ENCODE measurements around the gene SENP6. TPM values are rescaled to one million over a fixed set of nuclear protein-coding genes. Genes with fewer than 3 reads are reported as not detected.

The SENP6 gene
- total and polyA plus RNA-seq, 7 experiments from 2014 or later, result 51.7 to 132 (median 106) TPM

DNA sequence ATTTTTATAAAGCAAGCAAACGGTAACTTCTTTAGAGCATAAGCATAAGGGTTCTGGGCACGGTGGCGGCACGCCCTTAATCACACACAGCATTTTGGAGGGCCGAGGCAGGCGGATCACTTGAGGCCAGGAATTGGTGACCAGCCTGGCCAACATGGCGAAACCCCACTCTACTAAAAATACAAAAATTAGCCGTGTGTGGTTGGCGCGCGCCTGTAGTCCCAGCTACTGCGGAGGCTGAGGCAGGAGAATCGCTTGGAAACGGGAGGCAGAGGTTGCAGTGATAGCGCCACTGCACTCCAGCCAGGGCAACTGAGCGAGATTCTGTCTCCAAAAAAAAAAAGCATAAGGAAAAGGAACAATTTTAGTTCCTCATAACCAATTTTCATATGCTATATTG is 2.6 kb downstream of the SENP6 start:
- POLR2A ChIA-PET, result no interaction called here
- ATAC-seq, result no peak
- Mint-ChIP-seq H3K36me3 (peaks cover 0 to 21% (median 3%) of the 10 kb centered on the region in 5 donors), H3K4me3 (peak overlapping the region; percentile 78 to 100 (median 99)), H3K9me3 (no peaks in the 10 kb centered on the region), H3K4me1 (peaks cover 56 to 87% (median 76%) of the 10 kb centered on the region in 7 donors), H3K27me3 (no peaks in the 10 kb centered on the region), H3K27ac (peak overlapping the region in 6 of 9 donors; percentile 27 to 99 (median 98))
- CTCF ChIA-PET, result no interaction called here
- no peaks in the 10 kb centered on the region for H3K27me3 ChIP-seq (ENCODE audit: control insufficient read depth in 2 of 2, insufficient read depth in 2 of 2, low read length in 2 of 2)
- no peak for DNase-seq
- H3K27ac ChIP-seq (ENCODE audit: low read depth, low read length), result no peak overlapping the region
- intact Hi-C loops (cut with micrococcal nuclease), result loop anchor here (5.0 kb wide), 2 partner anchors 77 to 1952 kb away; partner anchors contain the start of gene SLC17A5 (in 1 of the 2)
- H3K9me3 ChIP-seq (ENCODE audit: control insufficient read depth in 2 of 3, low read length in 3 of 3), result no peaks in the 10 kb centered on the region
- H3K4me1 ChIP-seq (ENCODE audit: control insufficient read depth in 2 of 2, insufficient read depth in 2 of 2, low read length in 2 of 2), result peaks cover 30 to 55% of the 10 kb centered on the region in 2 donors
- peaks cover 0 to 10% (median 0%) of the 10 kb centered on the region in 3 experiments for H3K36me3 ChIP-seq (ENCODE audit: control insufficient read depth in 2 of 3, insufficient read depth in 3 of 3, low read length in 3 of 3)
- H3K4me3 ChIP-seq (ENCODE audit: low read length), result no peak overlapping the region

DNA sequence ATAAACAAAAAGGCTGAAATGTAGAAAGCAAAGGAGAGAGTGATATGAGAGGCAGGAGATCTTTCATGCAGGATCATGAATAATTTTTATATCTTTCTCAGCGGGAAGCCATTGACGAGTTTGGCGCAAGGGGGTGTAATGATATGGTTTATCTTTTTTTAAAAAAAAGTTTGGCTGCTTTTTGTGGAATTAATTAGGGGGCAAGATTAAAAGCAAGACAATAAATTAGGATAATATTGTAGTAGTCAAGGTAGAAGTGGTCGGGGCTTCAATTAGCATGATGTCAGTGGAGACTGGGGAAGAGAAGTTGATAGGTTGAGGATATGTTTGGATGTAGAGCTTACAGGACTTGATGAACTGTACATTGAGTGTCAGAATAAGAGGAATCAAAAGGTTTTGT is 4.0 kb downstream of the SENP6 start:
- intact Hi-C loops (cut with micrococcal nuclease), result no loop called here
- H3K27ac Mint-ChIP-seq, result peak overlapping the region in 7 of 9 donors; percentile 4 to 35 (median 21)
- H3K36me3 ChIP-seq (ENCODE audit: control insufficient read depth in 2 of 3, insufficient read depth in 3 of 3, low read length in 3 of 3), result peaks cover 0 to 10% (median 0%) of the 10 kb centered on the region in 3 experiments
- peaks cover 61 to 90% (median 80%) of the 10 kb centered on the region in 7 donors for H3K4me1 Mint-ChIP-seq
- ChIA-PET POLR2A (interaction anchor here (1.0 kb wide), 1 partner anchor 322 kb away, joined by 3 read pairs; no protein-coding TSS in a partner anchor), CTCF (no interaction called here)
- no peak for DNase-seq
- ATAC-seq, result no peak
- H3K27me3 ChIP-seq (ENCODE audit: control insufficient read depth in 2 of 2, insufficient read depth in 2 of 2, low read length in 2 of 2), result no peaks in the 10 kb centered on the region
- H3K4me1 ChIP-seq (ENCODE audit: control insufficient read depth in 2 of 2, insufficient read depth in 2 of 2, low read length in 2 of 2), result peaks cover 30 to 62% of the 10 kb centered on the region in 2 donors
- peaks cover 0 to 23% (median 3%) of the 10 kb centered on the region in 5 donors for H3K36me3 Mint-ChIP-seq
- peak overlapping the region in 9 of 10 donors; percentile 4 to 99 (median 42) for H3K4me3 Mint-ChIP-seq
- H3K4me3 ChIP-seq (ENCODE audit: low read length), result no peak overlapping the region
- H3K27ac ChIP-seq (ENCODE audit: low read depth, low read length), result no peak overlapping the region
- H3K9me3 Mint-ChIP-seq, result no peaks in the 10 kb centered on the region
- H3K9me3 ChIP-seq (ENCODE audit: control insufficient read depth in 2 of 3, low read length in 3 of 3), result no peaks in the 10 kb centered on the region
- H3K27me3 Mint-ChIP-seq, result no peaks in the 10 kb centered on the region

GRCh38 chr6:75608304-75608703 is 6.6 kb downstream of the SENP6 start:
- CTCF ChIA-PET, result no interaction called here

DNA sequence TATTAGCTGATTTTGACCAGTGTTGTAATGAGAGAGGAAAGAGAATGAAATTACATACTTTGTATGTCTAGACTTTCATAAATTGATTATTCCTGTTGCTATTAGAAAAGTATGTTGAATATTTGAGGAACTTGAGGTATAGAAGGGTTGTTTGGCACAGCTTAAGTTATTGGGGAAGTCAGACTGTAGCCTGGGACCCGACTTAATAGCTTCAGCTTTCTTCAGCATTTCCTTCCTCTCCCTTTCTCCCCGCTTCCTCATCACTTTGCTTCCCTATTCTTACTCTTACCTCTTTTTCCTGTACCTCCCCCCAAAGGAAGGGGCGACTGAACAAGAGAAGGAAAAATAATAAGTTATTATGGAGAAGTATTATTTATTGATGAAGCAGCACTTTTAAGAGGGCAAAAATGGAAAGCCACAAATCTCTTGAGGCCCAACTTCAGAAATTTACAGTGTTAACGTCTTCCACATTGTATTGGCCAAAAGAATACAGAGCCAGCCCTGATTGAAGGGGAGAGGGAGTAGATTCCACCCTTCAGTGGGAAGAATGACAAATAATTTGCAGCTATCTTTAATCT is 7.4 kb downstream of the SENP6 start:
- peaks cover 80 to 100% (median 93%) of the 10 kb centered on the region in 7 donors for H3K4me1 Mint-ChIP-seq
- no peak for DNase-seq
- no peaks in the 10 kb centered on the region for H3K27me3 Mint-ChIP-seq
- peak overlapping the region in 8 of 10 donors; percentile 5 to 78 (median 45) for H3K4me3 Mint-ChIP-seq
- no peaks in the 10 kb centered on the region for H3K9me3 Mint-ChIP-seq
- H3K36me3 ChIP-seq (ENCODE audit: control insufficient read depth in 2 of 3, insufficient read depth in 3 of 3, low read length in 3 of 3), result no peaks in the 10 kb centered on the region
- no peak overlapping the region for H3K27ac ChIP-seq (ENCODE audit: low read depth, low read length)
- H3K27me3 ChIP-seq (ENCODE audit: control insufficient read depth in 2 of 2, insufficient read depth in 2 of 2, low read length in 2 of 2), result no peaks in the 10 kb centered on the region
- no peak overlapping the region for H3K4me3 ChIP-seq (ENCODE audit: low read length)
- POLR2A ChIA-PET, result interaction anchor here (1.1 kb wide), 1 partner anchor 11 kb away, joined by 4 read pairs; no protein-coding TSS in a partner anchor
- CTCF ChIA-PET, result no interaction called here
- H3K9me3 ChIP-seq (ENCODE audit: control insufficient read depth in 2 of 3, low read length in 3 of 3), result no peaks in the 10 kb centered on the region
- H3K4me1 ChIP-seq (ENCODE audit: control insufficient read depth in 2 of 2, insufficient read depth in 2 of 2, low read length in 2 of 2), result peaks cover 35 to 81% of the 10 kb centered on the region in 2 donors
- H3K36me3 Mint-ChIP-seq, result peaks cover 0 to 17% (median 0%) of the 10 kb centered on the region in 5 donors
- intact Hi-C loops (cut with micrococcal nuclease), result no loop called here
- peak overlapping the region in 8 of 9 donors; percentile 18 to 79 (median 43) for H3K27ac Mint-ChIP-seq
- ATAC-seq, result peak; percentile 56

More at GRCh38 chr6:75608304-75608703, 6.6 kb downstream of the SENP6 start:
- Histone ChIP-seq H3K4me3 (ENCODE audit: low read length) (no peak overlapping the region), H3K9me3 (ENCODE audit: control insufficient read depth in 2 of 3, low read length in 3 of 3) (no peaks in the 10 kb centered on the region), H3K27me3 (ENCODE audit: control insufficient read depth in 2 of 2, insufficient read depth in 2 of 2, low read length in 2 of 2) (no peaks in the 10 kb centered on the region), H3K27ac (ENCODE audit: low read depth, low read length) (no peak overlapping the region), H3K36me3 (ENCODE audit: control insufficient read depth in 2 of 3, insufficient read depth in 3 of 3, low read length in 3 of 3) (no peaks in the 10 kb centered on the region), H3K4me1 (ENCODE audit: control insufficient read depth in 2 of 2, insufficient read depth in 2 of 2, low read length in 2 of 2) (peaks cover 40 to 81% of the 10 kb centered on the region in 2 donors)
- no peaks in the 10 kb centered on the region for H3K9me3 Mint-ChIP-seq
- POLR2A ChIA-PET, result no interaction called here
- peak overlapping the region in 7 of 9 donors; percentile 18 to 81 (median 48) for H3K27ac Mint-ChIP-seq
- H3K36me3 Mint-ChIP-seq, result peaks cover 0 to 18% (median 0%) of the 10 kb centered on the region in 5 donors
- H3K4me1 Mint-ChIP-seq, result peaks cover 80 to 100% (median 93%) of the 10 kb centered on the region in 7 donors
- intact Hi-C loops (cut with micrococcal nuclease), result no loop called here
- no peaks in the 10 kb centered on the region for H3K27me3 Mint-ChIP-seq
- DNase-seq (no peak), ATAC-seq (no peak)
- H3K4me3 Mint-ChIP-seq, result peak overlapping the region in 9 of 10 donors; percentile 21 to 80 (median 68)

DNA sequence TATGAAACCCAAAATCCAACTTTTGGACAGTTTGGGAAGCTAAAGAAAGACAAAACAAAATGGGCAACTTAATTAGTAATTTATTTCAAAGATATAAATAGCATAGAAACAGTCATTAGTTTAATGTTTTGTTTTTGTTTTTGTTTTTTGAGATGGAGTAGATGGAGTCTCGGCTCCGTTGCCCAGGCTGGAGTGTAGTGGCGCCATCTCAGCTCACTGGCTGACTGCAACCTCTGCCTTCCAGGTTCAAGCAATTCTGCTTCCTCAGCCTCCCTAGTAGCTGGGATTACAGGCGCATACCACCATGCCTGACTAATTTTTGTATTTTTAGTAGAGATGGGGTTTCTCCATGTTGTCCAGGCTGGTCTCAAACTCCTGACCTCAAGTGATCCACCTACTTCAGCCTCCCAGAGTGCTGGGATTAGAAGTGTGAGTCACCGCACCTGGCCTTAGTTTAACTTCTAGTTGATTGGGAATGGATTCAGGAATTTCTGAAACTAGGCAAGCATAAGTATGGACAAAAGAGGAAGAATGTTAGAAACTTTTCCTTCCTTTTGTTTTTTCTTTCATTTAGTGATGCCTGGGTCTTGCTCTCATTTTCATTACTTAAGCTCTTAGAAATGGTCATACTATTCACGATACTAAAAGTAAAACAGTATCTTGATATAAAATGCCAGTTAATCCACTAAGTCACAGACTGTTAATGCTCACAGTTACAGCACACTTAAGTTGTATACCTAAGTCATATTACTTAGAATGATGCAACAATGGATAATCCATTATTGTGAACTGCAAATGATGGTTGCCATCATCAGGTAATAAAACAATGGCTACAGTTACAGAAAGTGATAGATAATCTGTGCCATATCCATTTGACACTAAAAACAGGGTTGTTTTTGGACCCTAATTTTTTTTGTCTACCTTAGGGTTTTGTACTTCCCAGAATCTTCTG is 8.2 kb downstream of the SENP6 start:
- H3K36me3 ChIP-seq (ENCODE audit: control insufficient read depth in 2 of 3, insufficient read depth in 3 of 3, low read length in 3 of 3), result no peaks in the 10 kb centered on the region
- no peak overlapping the region for H3K4me3 ChIP-seq (ENCODE audit: low read length)
- ChIA-PET POLR2A (interaction anchor here (0.6 to 1.1 kb wide), 2 partner anchors 11 to 1997 kb away, joined by 4 to 6 read pairs; no protein-coding TSS in a partner anchor), CTCF (no interaction called here)
- H3K4me1 ChIP-seq (ENCODE audit: control insufficient read depth in 2 of 2, insufficient read depth in 2 of 2, low read length in 2 of 2), result peaks cover 37 to 78% of the 10 kb centered on the region in 2 donors
- Mint-ChIP-seq H3K27ac (peak overlapping the region in 6 of 9 donors; percentile 8 to 79 (median 26)), H3K4me3 (peak overlapping the region in 8 of 10 donors; percentile 7 to 78 (median 50)), H3K27me3 (no peaks in the 10 kb centered on the region), H3K4me1 (peaks cover 75 to 100% (median 96%) of the 10 kb centered on the region in 7 donors), H3K36me3 (peaks cover 0 to 17% (median 0%) of the 10 kb centered on the region in 5 donors), H3K9me3 (no peaks in the 10 kb centered on the region)
- no peaks in the 10 kb centered on the region for H3K27me3 ChIP-seq (ENCODE audit: control insufficient read depth in 2 of 2, insufficient read depth in 2 of 2, low read length in 2 of 2)
- intact Hi-C loops (cut with micrococcal nuclease), result no loop called here
- H3K9me3 ChIP-seq (ENCODE audit: control insufficient read depth in 2 of 3, low read length in 3 of 3), result no peaks in the 10 kb centered on the region
- no peak for DNase-seq
- H3K27ac ChIP-seq (ENCODE audit: low read depth, low read length), result no peak overlapping the region
- no peak for ATAC-seq

DNA sequence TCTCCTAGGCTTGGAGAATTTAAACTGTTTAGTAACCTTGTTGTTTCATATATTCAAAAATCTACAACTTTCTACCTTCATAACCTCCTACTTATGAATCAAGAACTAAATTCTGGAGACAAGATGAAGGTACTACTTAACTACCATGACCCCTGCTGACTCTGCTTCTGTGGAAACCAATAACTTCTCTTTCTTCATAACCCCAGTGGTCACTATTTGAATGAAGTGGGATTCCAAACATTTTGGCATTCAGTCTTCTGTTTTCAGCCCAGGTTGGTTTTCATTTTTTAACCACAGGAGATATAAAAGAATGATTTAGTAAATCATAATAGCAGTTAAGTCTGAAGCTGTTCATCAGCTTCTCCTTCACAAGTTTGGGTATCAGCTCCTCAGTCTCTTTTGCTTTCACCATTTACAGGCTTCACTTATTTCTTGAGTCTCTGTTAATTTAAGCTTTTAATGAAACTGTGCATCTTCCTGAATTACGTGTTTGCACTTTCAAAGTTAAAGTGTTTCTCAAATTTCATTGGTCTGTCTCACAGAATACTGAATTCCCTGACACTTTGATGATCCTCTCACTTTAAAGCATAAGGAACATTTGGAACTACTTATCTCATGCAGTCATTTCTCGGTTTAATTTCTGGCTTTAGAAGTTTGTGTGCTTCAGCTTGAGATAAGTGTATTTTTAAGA is 9.5 kb downstream of the SENP6 start:
- Mint-ChIP-seq H3K9me3 (no peaks in the 10 kb centered on the region), H3K4me1 (peaks cover 67 to 100% (median 96%) of the 10 kb centered on the region in 7 donors), H3K4me3 (peak overlapping the region in 9 of 10 donors; percentile 7 to 78 (median 60)), H3K27ac (peak overlapping the region in 8 of 9 donors; percentile 8 to 85 (median 56)), H3K36me3 (peaks cover 0 to 11% (median 0%) of the 10 kb centered on the region in 5 donors), H3K27me3 (no peaks in the 10 kb centered on the region)
- Histone ChIP-seq H3K9me3 (ENCODE audit: control insufficient read depth in 2 of 3, low read length in 3 of 3) (no peaks in the 10 kb centered on the region), H3K27me3 (ENCODE audit: control insufficient read depth in 2 of 2, insufficient read depth in 2 of 2, low read length in 2 of 2) (no peaks in the 10 kb centered on the region), H3K4me1 (ENCODE audit: control insufficient read depth in 2 of 2, insufficient read depth in 2 of 2, low read length in 2 of 2) (peaks cover 34 to 74% of the 10 kb centered on the region in 2 donors), H3K27ac (ENCODE audit: low read depth, low read length) (peak overlapping the region; percentile 30), H3K4me3 (ENCODE audit: low read length) (no peak overlapping the region), H3K36me3 (ENCODE audit: control insufficient read depth in 2 of 3, insufficient read depth in 3 of 3, low read length in 3 of 3) (no peaks in the 10 kb centered on the region)
- ChIA-PET POLR2A (interaction anchor here (0.6 kb wide), 1 partner anchor 12 kb away, joined by 3 read pairs; no protein-coding TSS in a partner anchor), CTCF (no interaction called here)
- DNase-seq (no peak), ATAC-seq (no peak)
- intact Hi-C loops (cut with micrococcal nuclease), result loop anchor here in 1 of 2 donors (1.0 kb wide), 2 partner anchors 8 to 9 kb away; no protein-coding TSS in a partner anchor
